NOMO-1 treated with DMSO at 0.1 percent for 48 hours (cell line): Measurements from ENCODE around the gene CEP19.

ENCODE experiments used
- DNase-seq: peaks from one replicate; lab custom pipeline; 2025; ENCODE audit not compliant: unreplicated experiment; lab: John Stamatoyannopoulos, UW

The CEP19 gene

DNA sequence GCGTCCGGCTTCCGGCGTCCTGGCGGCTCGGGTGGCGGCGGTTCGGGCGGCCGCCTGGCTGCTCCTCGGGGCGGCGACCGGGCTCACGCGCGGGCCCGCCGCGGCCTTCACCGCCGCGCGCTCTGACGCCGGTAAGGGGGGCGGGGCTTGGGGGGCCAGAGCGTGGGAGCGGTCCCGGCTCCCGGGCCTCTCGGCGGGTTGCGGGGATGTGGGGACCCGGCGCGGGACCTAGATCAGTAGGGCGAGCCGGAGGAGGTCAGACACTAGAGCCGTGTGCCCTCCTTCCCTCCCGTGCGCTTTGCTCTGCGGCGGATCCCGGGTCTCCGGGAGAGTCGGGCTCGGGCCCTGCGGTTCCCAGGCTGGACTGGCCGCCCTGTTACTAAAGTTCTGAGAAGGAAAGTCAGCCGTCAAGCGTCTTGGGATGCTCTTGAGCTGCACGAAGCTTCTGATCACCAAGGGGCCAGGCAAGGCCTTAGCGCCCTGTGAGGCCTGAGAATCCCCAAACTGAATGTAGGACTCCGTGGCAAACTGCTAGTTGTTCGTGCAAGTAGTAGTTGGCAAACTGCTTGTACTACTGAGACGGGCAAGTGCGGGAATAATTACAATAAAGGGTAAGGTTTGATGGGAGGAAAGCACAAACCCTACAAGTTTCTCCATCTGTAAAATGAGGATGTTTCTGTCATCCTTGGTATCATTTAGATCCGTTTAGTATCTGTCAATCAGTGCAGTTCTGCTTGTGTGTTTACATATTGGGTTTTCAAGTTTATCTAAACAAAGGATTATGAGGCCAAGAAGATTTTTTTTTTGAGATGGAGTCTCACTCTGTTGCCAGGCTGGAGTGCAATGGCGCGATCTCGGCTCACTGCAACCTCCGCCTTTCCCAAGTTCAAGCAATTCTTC, 714 bp upstream of the CEP19 start:
- DNase-seq = peak; percentile 67

DNA sequence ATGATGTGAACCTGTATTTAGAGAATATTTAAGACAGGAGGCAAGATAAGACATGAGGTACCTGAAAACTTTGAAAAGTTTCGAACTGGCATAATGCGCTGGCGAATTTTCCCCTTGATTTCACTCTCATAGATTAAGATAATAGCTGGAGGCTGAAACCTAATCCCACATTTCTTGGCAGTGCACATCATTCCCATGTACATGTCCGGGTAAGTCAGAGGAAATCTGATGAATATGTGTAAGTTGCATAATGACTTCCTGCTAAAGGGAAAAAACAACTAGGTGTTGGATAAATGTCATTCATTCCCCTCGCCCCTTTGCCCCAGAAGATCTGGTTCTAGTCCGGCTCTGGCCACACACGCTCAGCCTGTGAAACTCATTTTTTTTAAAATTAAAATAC, 3.6 kb downstream of the CEP19 start:
- DNase-seq = no peak

DNA sequence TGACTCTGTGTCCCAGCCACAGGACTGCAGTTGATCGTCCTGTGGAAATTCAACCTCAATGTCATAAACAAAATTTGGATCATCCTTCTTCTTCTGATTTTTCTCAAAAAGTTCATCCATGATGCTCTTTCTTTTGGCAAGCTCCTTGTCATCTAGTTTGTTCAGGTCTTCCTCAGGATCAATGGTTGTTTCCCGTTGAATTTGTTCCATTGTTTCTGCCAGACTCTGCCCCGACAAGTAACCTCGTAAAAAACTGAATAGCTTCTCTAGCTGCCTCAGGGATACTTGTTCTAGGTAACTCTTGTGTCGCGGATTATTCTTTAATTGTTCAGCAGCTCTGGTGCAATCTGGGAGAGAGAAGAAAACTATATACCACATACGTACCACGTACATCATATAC, 4.5 kb downstream of the CEP19 start:
- DNase-seq = no peak

DNA sequence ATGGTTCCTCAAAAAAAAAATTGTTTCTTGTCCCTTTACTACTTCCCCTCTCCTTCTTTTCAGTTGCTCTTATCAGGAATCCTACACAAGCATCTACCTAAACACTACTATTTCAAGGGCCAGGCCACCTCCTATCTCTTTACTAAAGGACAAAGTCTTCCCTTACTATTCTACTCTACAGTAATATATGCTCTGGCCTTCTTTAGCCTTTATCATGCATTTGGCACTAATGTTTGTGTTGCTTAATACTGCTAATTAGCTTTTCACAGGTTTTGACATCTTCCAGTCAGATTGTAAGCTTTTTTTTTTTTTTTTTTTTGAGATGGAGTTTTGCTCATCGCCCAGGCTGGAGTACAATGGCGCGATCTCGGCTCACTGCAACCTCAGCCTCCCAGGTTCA, 5.3 kb downstream of the CEP19 start:
- peak; percentile 80 for DNase-seq

DNA sequence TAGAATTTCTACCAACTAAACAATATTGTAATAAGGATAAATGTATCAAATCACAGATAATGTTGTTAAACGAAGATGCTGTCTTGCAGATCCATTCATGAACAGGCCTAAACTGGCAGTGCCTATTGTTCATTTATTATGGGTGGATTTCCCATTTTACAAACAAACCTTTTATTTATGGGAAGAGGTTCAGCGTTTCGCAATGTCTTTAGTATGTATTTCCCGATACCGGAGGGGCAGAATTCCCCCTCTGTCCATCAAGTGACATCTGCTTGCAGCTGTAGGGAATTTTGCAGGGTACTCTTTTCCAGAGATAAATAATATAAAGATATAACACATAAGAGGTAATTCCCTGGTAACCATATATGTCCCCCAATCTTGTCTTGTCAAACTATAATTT, 5.7 kb downstream of the CEP19 start:
- DNase-seq = no peak

DNA sequence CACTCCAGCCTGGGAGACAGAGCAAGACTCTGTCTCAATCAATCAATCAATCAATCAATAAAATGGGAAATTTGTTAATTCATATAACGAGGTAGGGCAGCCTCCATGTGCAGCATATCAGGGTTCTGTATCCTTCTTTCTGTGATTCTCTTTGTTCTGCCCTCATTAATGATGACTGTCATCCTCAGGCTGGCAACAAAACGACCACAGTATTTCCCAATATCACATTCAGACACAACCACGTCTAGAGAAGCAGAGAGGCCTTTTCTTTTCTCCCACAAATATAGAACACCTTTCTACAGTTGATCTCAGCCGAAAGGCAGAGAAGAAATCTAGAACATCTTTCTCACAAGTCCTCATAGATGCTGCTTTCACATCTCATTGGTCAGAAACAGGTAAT, 11.2 kb downstream of the CEP19 start:
- DNase-seq = peak; percentile 82

DNA sequence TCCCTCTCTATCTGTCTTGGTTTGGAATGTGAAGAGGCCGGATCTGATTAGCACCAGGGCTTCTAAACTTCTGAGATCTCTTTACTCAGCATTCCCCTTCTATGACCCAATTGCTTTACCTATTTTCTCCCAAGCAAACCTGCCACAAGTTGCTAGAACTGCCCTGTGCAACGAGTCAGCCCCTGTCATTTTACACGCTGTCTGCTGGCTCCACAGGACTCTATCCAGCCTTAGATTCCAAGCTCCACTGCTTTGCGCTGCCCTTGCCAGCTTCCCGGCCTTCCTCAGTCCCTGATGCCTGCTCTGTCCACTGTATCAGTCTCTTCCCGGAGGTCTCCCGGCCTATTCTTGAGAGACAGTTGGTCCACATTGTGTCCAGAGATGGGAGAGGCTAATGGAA, 12.3 kb downstream of the CEP19 start:
- no peak for DNase-seq

DNA sequence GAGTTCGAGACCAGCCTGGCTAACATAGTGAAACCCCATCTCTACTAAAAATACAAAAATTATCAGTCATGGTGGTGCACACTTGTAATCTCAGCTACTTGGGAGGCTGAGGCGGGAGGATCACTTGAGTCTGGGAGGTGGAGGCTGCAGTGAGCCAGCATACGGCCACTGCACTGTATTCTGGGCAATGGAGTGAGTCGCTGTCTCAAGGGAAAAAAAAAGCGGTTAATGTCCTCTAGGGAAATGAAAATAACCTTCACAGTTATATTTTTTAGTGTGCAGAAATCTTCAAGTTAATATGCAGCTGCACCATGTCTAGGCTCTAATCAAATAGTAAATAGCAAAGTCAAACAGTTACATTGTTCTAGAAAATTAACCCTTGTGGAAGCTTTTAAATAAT, 14.8 kb downstream of the CEP19 start:
- no peak for DNase-seq

DNA sequence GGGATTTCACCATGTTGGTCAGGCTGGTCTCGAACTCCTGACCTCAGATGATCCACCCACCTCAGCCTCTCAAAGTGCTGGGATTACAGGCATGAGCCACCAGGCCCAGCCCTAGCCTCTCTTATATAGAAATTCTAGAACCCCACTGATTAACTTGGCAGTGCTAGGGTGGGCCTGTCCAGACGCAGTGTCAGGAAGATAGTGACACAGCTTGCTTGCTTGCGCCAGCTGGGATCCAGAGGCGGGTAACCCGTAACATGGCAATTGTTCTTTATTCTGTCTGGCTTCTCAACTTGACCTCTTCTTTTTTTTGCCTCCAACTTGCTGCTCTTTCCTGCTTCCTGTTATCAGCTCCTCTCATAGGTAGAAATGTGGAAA, 16.2 kb downstream of the CEP19 start:
- DNase-seq = no peak

DNA sequence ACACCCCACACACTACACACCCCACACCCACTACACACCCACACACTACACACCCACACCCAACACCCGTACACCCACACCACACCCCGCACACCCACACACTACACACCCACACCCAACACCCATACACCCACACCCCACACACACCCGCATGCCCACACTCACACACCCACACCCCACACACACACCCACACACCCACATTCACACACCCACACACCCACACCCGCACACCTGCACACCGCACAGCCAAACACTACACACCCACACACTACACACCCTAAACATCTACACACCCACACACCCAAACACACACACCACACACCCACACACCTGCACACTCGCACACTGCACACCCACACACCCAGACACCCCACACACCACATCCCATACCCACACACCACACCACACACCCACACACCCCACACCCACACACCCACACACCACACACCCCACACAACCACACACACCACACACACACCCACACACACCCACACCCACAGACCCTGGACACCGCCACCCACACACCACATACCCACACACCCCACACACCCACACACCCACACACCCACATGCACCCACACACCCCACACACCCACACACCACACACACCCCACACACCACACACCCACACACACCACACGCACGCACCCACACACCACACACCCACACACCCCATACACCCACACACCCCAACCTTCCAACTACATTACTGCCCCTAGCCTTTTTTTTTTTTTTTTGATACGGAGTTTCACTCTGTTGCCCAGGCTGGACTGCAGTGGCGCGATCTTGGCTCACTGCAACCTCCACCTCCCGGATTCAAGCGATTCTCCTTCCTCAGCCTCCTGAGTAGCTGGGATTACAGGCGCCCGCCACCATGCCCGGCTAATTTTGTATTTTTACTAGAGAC, 16.9 kb downstream of the CEP19 start:
- DNase-seq = no peak

DNA sequence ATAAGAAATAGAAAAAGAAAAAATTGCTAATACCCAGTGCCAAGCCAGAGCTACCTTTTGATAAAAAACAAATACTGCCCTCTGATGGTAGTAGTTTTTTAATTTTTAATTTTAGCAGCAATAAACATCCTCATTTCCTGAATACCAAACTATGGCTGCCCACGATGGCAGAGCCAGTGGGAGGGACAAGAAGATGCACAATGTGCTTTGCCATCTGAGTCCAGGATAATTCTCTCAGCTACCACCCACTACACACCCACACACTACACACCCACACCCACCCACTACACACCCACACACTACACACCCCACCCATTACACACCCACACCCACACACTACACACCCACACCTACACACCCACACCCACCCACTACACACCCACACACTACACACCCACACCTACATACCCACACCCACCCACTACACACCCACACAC, 17.8 kb downstream of the CEP19 start:
- peak; percentile 72 for DNase-seq

DNA sequence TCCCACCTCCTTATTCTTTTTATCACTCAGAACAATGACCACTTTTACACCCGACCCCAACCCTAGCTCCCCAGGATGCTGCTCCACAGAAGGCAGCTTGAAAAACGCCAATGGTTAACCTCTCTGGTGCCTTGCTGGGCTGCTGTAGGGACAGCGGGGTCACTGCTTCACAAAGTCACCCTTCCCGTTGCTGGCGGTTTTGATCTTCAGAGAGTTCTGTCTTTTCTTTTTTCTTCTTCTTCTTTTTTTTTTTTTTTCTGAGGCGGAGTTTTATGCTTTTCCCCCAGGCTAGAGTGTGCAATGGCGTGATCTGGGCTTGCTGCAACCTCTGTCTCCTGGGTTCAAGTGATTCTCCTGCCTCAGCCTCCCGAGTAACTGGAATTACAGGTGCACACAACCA, 20.7 kb downstream of the CEP19 start:
- peak; percentile 70 for DNase-seq

DNA sequence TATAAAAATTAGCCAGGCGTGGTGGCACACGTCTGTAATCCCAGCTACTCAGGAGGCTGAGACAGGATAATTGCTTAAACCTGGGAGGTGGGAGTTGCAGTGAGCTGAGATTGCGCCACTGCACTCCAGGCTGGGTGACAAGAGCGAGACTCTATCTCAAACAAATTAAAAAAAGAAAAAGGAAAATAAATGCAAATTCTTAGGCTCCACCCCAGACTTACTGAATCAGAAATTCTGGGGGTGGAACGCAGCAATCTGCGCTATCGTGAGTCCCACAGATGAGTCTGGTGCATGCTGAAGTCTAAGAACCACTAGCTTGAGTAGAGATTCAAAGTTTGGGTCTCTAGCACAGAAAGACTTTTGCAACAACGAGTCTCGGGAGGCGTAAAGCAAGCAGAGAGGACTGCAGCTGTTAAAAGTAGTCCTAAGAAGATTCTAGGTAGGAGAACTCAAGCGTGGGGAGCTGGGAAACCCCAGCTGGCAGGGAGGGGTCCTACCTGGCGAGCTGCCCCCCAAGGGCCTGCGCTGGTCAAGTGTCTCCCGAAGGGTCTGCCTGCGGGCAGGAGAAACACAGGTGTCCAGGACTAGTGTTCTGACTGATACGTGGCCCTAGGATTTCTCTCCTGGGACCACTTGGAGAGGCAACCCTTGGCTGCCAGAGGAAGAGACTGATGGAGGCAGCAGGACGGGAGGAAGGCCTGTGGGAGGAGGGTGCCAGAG, 21.9 kb downstream of the CEP19 start:
- peak; percentile 24 for DNase-seq

DNA sequence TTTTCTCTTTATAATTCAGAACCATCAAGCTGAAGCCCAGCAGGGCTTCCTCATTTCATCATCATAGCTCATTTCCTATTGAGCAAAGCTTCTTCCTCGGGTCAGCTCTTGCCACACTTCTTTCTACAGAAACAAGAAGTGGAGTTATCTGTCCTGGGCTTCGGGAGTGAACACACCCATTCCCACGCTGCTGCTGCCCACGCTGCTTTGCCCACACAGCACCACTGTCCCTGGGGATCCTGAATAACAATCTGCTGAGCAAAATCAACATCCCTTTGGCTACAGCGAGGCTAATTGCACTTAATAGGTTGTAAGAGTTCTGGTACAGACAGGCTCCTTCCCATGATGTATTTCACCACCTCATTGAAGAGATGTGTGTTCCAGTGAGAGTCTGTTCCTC, 23.7 kb downstream of the CEP19 start:
- peak; percentile 99 for DNase-seq

DNA sequence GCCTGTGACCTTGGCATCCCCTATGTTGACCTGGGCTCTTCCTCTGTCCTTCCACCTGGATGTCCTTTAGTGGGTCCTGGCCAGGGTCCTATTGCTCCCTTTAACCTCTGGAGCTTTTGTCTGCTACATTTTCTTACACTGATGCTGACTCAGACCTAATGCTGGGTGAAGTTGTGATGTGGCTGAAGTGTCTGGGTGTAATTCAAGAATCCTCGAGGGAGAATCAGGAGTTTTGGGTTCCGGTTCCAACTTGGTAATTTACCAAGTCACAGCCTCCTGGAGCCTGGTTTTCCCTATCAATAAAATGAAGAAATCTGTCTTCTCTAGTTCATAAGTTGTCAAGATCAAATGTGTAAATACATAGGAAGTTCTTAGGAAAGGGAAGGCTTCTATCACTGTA, 25.6 kb downstream of the CEP19 start:
- no peak for DNase-seq

DNA sequence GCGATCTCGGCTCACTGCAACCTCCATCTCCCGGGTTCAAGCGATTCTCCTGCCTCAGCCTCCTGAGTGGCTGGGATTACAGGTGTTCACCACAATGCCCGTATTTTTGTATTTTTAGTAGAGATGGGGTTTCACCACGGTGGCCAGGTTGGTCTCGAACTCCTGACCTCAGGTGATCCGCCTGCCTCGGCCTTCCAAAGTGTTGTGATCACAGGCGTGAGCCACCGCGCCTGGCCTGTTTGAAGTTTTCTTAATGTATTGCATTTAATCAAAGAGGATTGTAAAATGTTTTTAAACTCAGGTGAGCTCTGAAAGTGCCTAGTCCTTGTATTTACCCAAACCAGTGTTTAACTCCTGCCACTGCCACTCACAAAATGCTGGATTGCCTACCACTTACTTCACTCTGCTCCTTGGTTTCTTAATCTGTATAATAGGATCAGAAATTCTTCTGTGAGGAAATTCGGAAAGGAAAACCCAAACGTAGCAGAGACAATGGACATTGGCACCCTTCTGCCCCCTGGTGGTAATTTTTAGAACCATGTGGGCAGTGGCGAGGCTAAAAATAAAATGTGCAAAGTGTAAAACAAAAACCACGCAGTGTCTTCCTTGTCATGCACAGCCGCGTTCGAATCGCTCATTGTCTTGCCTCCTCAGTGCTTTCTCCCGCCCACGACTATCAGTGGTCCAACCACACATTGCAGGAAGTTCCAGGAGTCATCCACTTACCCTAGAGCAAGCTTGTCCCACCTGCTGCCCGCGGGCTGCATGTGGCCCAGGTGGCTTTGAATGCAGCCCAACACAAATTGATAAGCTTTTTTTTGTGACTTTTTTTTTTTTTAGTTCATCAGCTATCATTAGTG, 27.3 kb downstream of the CEP19 start:
- peak; percentile 97 for DNase-seq

DNA sequence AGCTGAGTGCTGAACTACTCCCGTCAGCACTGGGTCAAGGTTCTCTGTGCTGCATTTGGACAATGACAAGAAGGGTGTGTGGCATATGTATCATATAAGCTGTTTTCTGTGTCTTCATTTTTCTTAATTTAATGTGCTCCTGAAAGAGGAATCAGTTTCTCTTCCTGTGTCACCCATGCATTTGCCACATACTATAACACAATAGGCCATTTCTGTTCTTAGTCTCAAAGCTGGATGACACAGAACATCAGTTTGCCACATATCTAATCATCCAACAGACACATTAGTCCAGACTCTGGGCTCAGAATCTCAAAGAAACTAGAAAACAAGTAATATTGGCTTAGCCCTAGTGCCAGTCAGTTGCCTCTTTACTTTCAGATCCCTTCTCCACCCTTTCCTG, 34.1 kb downstream of the CEP19 start:
- no peak for DNase-seq

DNA sequence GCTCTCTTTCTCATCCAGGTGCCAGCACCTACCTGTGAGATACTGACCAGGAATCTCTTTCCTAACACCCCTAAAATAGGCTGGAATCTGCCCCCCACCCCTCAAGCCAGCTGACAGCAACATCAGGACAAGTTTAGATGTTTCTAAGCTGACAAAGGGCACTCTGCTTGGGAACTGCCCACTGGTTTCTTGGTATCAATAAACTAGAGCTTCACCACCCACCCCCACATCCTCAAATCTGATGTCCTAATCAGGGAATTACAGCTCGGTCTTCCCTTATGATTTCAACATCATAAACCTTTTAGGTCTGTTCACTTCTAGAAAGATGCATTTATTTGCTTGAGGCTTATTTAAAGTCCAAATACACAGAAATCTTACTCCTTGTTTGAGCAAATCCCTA, 34.7 kb downstream of the CEP19 start:
- DNase-seq = no peak

DNA sequence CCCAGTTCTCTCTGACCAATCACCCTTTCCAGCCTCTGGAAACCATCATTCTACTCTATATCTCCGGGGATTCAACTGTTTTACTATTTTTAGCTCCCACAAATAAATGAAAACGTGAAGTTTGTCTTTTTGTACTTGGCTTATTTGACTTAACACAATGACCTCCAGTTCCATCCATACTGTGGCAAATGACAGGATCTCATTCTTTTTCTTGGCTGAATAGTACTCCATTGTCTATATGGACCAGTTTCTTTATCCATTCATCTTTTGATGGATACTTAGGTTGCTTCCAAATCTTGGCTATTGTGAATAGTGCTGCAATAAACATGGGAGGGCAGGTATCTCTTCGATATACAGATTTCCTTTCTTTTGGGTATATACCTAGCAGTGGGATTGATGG, 38.4 kb downstream of the CEP19 start:
- no peak for DNase-seq

DNA sequence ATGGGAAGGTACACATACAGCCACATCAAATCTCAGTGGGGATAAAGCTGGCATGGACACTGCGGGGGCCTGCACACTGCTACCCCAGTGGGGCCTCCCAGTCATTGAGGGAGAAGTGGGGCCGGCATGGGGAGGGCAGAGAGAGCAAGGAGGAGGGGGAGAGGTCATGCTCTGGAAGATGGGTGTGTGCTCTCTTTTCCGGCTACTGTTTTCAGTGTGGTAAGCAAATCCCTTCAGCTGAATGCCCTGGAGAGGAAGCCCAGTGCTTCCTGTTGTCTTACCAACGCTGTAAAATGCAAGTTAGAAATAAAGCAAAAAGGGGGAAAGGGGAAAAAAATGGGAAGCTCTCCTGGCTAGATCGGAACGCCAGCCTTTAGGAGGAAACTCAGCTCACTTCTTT, 41.7 kb downstream of the CEP19 start:
- no peak for DNase-seq
